ENCODE data around the gene FGF18. TPM values are rescaled to one million over a fixed set of nuclear protein-coding genes. Genes with fewer than 3 reads are reported as not detected.

Gene FGF18
- total RNA-seq, 1 donor from 2014 or later: 1.7 TPM

- DNase-seq (ENCODE audit: low spot score): no peak
Measured at GRCh38 chr5:171464829-171465228, 45.4 kb downstream of the FGF18 start.

GRCh38 chr5:171467107-171467506, 47.7 kb downstream of the FGF18 start:
- no peak for DNase-seq (ENCODE audit: low spot score)

- DNase-seq (ENCODE audit: low spot score): no peak
Measured at GRCh38 chr5:171469326-171469725, 49.9 kb downstream of the FGF18 start.

- DNase-seq (ENCODE audit: low spot score): no peak
Measured at GRCh38 chr5:171470420-171470819, 51.0 kb downstream of the FGF18 start.

GRCh38 chr5:171474230-171474813, 54.9 kb downstream of the FGF18 start:
- DNase-seq (ENCODE audit: low spot score): no peak

GRCh38 chr5:171475596-171475995, 56.1 kb downstream of the FGF18 start:
- no peak for DNase-seq (ENCODE audit: low spot score)

- no peak for DNase-seq (ENCODE audit: low spot score)
Measured at GRCh38 chr5:171476701-171477100, 57.3 kb downstream of the FGF18 start.

GRCh38 chr5:171477101-171477500, 57.7 kb downstream of the FGF18 start:
- DNase-seq (ENCODE audit: low spot score): no peak

- no peak for DNase-seq (ENCODE audit: low spot score)
Measured at GRCh38 chr5:171477666-171478065, 58.2 kb downstream of the FGF18 start.

- DNase-seq (ENCODE audit: low spot score): no peak
Measured at GRCh38 chr5:171478946-171479775, 59.7 kb downstream of the FGF18 start.

- no peak for DNase-seq (ENCODE audit: low spot score)
Measured at GRCh38 chr5:171479776-171480125, 60.3 kb downstream of the FGF18 start.

GRCh38 chr5:171480239-171480638, 60.8 kb downstream of the FGF18 start:
- no peak for DNase-seq (ENCODE audit: low spot score)

- no peak for DNase-seq (ENCODE audit: low spot score)
Measured at GRCh38 chr5:171481571-171482433, 62.4 kb downstream of the FGF18 start.

GRCh38 chr5:171482434-171482730, 62.9 kb downstream of the FGF18 start:
- no peak for DNase-seq (ENCODE audit: low spot score)

- DNase-seq (ENCODE audit: low spot score): no peak
Measured at GRCh38 chr5:171483551-171484135, 64.2 kb downstream of the FGF18 start.

- no peak for DNase-seq (ENCODE audit: low spot score)
Measured at GRCh38 chr5:171484460-171484899, 65.0 kb downstream of the FGF18 start.

- no peak for DNase-seq (ENCODE audit: low spot score)
Measured at GRCh38 chr5:171485668-171486067, 66.2 kb downstream of the FGF18 start.

GRCh38 chr5:171486613-171487012, 67.2 kb downstream of the FGF18 start:
- no peak for DNase-seq (ENCODE audit: low spot score)

- DNase-seq (ENCODE audit: low spot score): no peak
Measured at GRCh38 chr5:171488876-171489275, 69.4 kb downstream of the FGF18 start.

GRCh38 chr5:171492781-171493180, 73.3 kb downstream of the FGF18 start:
- DNase-seq (ENCODE audit: low spot score): no peak

GRCh38 chr5:171493646-171494393, 74.4 kb downstream of the FGF18 start:
- no peak for DNase-seq (ENCODE audit: low spot score)
